D721Med (cell line): Measurements from ENCODE around the gene LDAH.
A peak's percentile ranks its signal among the peaks of the same experiment; 100 is the strongest.

ENCODE experiments used
- DNase-seq: peaks from one replicate; pipeline ENCODE4 v3.0.0; 2011; ENCODE audit warnings: low spot score; ENCODE audit not compliant: insufficient read length
- FAIRE-seq: peaks from 2 replicates; lab custom pipeline; 2011; peaks lifted over from hg19 to GRCh38; lab: Jason Lieb, UNC
- TF ChIP-seq, protein P1 (sequence below): IDR thresholded peaks from 2 replicates; pipeline ENCODE4 v1.5.1; 2012; ENCODE audit warnings: mild to moderate bottlenecking, control low read depth; ENCODE audit not compliant: insufficient read depth; ENCODE audit errors: missing control alignments

The LDAH gene

DNA sequence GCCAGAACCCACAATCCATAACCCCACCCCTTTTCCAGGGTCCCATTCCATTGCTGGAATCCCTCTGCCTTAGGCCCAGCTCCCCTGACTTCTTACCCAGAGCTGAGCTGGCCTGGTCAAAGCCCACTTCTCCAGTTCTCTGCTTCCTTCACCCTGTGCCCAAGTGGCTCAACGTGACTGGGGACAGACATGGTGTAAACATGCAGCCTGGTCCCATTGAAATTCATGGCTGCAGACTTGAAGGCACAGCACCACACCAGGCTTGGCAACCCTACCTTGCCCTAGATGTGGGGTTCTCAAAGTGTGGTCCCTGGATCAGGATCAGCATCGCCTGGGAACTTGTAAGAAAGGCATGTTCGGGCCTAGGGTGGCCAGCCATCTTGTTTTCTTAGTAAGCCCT, 175.7 kb downstream of the LDAH start:
- FAIRE-seq = no peak
- no peak for DNase-seq
- TF ChIP-seq, protein P1, sequence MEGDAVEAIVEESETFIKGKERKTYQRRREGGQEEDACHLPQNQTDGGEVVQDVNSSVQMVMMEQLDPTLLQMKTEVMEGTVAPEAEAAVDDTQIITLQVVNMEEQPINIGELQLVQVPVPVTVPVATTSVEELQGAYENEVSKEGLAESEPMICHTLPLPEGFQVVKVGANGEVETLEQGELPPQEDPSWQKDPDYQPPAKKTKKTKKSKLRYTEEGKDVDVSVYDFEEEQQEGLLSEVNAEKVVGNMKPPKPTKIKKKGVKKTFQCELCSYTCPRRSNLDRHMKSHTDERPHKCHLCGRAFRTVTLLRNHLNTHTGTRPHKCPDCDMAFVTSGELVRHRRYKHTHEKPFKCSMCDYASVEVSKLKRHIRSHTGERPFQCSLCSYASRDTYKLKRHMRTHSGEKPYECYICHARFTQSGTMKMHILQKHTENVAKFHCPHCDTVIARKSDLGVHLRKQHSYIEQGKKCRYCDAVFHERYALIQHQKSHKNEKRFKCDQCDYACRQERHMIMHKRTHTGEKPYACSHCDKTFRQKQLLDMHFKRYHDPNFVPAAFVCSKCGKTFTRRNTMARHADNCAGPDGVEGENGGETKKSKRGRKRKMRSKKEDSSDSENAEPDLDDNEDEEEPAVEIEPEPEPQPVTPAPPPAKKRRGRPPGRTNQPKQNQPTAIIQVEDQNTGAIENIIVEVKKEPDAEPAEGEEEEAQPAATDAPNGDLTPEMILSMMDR = no peak

DNA sequence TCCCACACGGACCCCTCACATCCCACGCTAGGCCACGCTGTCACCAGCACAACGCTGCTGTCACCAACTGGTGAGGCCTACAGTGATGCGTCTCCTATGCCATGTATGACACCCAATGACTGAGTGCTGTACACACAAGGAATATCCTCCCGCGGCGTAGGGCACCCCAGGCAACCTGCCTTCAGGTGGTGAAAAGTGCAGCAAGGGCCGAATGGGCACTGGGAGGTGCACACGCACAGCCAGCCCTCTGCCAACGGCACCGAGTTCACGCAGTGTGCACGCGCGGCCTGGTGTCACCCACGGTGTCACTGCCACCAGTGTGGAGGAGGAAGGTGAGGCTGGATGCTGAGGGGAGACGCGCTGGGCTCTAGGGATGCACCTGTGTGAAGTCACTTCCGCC, 176.5 kb downstream of the LDAH start:
- no peak for DNase-seq
- FAIRE-seq = no peak
- TF ChIP-seq, protein P1 = no peak

DNA sequence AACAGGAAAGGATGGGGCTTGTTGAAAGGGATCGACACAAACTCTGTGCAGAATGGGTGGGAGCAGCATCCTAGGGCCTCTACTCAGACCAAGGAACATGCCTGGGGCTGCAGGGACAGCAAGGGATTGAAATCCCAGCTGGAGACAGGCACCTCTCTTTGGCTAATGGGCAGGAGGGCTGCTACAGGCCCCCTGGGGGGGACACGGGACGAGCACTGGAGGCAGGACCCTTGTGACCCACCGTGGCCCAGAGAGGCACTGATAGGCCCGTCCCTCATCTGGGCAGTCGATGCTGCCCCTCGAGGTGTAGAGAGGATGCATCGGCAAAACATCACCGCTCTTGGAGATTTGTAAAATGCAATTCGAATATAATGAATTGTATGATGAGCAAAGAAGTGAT, 177.1 kb downstream of the LDAH start:
- DNase-seq = no peak
- FAIRE-seq = no peak
- TF ChIP-seq, protein P1 = no peak

DNA sequence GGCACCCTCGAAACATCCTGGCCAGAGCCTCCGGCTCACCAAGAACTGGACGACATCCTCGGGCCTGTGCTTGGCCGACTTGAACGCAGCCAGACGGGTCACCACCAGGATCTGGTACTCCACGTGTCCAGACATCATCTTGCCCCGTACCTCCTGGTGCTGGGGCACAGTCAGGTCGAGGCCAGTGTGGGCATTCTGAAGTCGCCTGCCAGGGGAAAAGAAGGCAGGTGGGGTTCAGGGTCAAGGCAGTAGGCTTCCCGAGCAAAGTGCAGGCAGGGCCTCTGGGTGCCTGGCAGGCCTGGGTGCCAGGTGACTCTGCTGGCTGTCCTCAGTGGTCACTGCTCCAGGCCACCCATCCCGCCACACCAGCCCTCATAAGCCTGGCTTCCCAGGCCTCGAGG, 177.6 kb downstream of the LDAH start:
- TF ChIP-seq, protein P1 = no peak
- DNase-seq = no peak
- no peak for FAIRE-seq

DNA sequence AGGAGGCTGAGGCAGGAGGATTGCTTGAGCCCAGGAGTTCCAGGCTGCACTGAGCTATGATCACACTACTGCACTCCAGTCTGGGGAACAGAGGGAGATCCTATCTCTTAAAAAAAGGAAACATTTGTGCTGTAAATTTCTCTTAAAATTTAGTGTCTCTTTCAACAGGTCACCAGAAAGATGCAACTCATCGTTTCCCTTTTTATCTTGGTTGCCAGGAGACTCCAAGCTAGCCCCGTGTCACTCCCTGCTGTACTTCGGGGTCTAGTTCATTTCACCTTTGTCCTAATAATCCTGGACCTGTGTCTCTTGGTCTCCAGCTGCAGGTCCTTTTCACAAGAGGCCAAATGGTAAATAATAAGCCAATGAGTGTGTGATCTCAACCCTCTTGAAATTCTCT, 179.1 kb downstream of the LDAH start:
- TF ChIP-seq, protein P1 = no peak
- FAIRE-seq (no peak), DNase-seq (no peak)

DNA sequence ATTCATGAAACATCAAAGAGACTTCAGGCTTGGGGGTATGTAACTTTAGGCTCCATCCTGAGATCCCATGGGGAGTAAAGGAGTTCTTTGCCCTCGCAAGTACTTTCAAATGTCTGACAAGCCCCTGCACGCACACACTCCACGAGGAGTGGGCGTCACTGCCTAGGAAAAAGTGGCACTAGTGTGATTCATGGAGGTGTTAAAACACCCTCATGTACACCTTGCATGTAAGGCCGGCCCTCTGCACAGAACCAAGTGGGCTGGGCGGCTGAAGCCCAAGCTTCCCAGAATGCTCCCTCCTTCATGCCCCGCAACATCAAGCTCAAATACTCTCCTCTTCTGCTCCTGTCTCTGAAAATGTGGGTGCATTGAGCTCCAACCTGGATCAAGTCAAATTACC, 179.8 kb downstream of the LDAH start:
- DNase-seq (no peak), FAIRE-seq (no peak)
- TF ChIP-seq, protein P1 = no peak

DNA sequence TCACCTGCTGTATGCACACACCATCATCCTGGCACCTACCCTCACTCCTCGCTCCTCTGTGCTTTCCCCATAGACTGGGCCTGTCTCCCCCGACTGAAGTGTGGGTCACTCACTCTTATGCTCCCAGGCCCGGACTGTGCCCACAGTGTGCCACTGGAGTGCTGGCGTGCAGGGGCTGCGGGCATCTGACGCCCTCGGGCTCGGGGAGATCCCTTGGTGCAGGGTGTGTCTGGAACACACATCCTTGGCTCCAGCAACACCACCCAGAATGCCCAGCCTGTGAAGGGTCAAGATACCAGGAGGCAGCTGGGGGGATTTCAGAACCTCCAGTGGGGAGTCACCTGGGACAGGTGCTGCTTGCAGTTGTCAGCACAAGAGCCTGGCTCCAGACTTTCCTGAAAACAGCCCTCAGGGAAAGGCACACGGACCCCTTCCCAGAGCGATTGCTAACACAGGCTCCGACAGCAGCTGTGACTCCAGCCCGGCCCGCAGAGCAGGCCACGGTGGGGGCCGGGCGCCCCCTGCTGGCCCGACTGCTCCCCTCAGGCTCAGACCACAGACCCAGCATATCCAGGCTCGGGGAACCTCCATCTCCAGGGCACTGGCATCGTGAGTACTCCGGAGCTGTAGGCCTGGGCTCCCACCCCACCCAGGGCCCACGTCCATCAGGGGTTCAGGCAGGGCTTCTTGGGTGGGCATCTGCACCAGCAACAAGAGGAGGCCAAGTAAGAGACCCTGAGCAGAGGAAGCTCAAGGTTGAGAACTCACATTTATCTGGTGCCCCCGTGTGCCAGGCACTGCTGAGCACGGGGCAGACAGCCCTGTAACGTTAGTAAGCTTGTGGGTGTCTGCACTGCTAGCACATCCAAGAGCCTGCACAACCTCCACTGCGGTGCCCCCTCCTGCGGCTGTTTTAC, 180.6 kb downstream of the LDAH start:
- FAIRE-seq = no peak
- peak; percentile 95 for DNase-seq
- TF ChIP-seq, protein P1 = peak; percentile 80
